ENCODE data around the gene LXN. TPM values are rescaled to one million over a fixed set of nuclear protein-coding genes. Genes with fewer than 3 reads are reported as not detected.
"Not testable (repeated sequence)": the region's sequence is repeated elsewhere in the genome, so short reads cannot be mapped to it uniquely, and the experiment has no call there.

The LXN gene, protein sequence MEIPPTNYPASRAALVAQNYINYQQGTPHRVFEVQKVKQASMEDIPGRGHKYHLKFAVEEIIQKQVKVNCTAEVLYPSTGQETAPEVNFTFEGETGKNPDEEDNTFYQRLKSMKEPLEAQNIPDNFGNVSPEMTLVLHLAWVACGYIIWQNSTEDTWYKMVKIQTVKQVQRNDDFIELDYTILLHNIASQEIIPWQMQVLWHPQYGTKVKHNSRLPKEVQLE
- polyA plus RNA-seq (ENCODE audit: insufficient read length in 3 of 3), result 10 to 100 TPM; 28.9 to 38.1 (median 34.4) TPM

DNA sequence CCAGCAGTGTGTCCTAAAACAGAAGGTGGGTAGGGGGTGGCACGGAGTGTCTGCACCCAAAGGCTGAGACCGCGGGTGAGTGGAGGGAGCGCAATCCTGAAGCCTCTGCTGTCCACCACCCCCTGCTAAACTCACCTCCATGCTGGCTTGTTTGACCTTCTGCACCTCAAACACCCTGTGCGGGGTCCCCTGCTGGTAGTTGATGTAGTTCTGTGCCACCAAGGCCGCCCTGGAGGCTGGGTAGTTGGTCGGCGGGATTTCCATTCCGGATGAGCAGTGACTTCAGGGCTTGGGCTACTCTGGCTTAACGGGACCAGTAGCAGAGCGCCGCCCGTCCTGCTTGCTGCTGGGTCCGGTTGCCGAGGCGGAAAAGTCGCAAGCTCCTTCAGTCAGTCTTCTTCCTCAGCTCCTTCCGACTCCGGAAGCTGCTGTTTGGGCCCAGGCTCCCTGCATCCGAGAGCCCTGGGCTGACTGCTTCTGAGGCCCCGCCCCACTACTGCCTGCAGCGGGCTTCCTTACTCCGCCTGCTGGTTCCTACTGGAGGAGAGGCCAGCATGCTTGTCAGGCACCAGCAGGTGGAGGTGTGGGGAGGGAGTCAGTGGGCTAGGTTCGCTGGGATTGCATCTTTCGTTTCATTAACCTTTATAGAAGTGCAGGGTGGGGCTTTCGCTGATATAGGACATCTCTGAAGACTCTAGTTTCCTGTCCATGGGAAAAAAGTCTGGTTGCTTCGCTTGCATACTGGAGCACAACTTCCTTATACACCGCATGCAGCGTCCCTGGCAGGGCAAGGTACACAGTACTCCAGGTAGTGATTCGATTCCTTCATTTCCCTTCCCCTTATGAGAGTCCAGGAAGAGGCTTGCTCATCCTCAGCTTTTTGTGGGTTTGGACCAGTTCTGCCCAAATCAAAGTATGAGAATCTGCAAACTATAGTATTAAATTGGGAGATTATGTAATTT, at the start of gene LXN:
TSS of gene LXN (minus strand) at position 434 of the 962 bp plus-strand sequence. CDS start at position 264, 170 bp downstream.
- DNase-seq (ENCODE audit: low read depth in 3 of 3, low spot score in 2 of 3), result peak; percentile 53 to 78 (median 55)

DNA sequence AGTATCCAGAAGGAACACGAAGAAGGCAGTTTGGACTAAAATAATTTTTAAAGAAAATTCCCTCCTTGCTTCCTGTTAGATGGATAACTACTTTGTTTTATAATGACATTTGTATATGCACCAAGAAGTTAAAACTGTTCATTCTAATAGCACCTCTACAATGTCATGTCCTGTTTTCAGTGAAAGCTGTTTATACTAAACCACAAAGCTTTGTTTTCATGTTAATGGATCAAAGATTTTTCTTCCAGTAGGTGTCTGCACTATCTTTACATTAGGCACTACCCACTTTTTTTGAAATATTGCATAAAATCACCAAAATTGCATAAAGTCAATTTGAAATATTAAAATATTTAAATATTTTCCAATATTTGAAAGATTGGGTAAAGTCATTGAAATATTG, 49.7 kb upstream of the LXN start:
- no peak for DNase-seq (ENCODE audit: low read depth in 3 of 3, low spot score in 2 of 3)

DNA sequence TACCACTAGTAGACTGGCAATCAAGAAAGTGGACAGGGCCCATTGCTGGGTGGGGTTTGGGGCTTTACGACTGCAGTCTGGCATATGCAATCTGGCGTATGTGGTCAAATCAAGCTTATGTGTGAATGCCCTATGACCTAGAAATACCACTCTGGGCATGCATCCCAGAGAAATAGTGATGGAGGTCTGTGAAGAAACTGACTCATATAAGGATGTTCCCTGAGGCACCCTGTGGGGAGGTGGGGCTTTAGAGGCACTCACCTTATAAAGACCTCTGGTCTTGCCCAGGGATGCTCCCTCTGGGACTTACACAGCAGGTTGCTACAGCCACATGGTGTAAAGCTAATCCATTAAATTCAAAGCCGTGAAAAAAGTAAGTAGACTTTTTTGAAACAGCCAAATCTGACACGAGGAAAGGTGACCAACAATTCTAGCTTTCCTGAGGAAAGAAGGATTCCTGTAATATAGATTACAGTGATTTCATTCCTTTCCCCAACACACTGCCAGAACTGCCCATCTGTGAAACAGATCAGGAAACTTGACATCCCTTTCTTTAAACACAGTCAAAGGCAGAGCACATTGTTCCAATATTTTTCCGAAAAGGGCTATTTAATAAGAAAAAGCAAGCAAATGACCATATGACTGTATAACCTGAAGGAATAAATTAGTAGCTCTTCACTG, 46.2 kb upstream of the LXN start:
- no peak for DNase-seq (ENCODE audit: low read depth in 3 of 3, low spot score in 2 of 3)

DNA sequence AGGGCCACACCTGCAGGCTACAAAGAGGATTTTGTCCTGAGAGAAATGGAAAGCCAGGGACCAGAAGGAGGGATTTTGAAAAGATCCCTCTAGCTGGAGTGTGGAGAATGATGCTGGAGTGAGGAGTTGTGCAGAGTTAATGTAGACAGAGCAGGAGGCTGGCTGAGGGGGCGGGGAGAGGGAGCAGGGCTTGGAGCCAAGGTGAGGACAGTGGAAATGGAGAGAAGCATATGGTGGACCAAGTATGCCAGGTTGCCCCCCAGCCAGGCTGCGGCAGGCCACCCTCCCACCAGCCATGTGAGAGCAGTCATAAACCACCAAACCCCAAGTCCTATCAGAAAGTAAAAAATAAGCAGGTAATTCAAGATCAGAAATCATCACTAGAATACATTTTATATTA, 45.1 kb upstream of the LXN start:
- DNase-seq (ENCODE audit: low read depth in 3 of 3, low spot score in 2 of 3), result no peak

DNA sequence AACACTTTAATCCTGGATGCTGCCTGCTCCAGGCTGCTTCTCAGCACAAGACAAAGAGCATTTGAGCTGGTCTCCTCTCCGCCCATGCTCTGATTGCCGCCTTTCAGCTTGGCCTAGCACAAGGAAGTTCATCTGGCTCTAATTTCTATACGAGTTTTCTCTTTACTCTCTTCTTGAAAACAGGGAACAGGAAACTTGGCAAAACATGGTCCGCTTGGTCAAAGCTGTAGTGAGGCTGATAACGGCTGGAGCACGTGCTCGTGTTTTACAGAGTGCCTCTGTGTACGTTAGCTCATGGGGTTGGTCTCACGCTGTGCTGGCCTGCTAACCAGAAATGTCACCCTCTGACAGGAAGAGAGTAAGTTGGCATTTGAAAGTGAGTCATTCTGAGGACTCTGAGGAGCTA, 40.6 kb upstream of the LXN start:
- no peak for DNase-seq (ENCODE audit: low read depth in 3 of 3, low spot score in 2 of 3)

DNA sequence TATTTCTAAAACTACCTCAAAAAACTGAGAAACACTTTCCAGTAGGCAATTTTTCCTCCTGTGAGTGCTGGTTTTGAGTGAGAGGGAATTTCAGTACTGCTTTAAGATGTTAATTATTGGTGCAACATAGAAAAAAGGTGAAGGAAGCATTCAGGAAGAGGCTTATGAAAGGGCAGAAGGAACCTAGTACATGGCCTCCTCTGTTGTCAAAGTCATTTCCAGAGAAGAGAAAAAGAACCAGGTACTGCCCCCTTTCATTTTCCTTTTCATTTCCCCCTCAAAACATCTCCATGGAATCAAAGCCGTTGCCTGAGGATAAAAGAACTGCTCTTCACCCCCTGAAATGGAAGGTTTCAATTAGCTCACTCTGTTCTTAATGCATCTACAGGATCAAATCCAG, 40.0 kb upstream of the LXN start:
- no peak for DNase-seq (ENCODE audit: low read depth in 3 of 3, low spot score in 2 of 3)

DNA sequence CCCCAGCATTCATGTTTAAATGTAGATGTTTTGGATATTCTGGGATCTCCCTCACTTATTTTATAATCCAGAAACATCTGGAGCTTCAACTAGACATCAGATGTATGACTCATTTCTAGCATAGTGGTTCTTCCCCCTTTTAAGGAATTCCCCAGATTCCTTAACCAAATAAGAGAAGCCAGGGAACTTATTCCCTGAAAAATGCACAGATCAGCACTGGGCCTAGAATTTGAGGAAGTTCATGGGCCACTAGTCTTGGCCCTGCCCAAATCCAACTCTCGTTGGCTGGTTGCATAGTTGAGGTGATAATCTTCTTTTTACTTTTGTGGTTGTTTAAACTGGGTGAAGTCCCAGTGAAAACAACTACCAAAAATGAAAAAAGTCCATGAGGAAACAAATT, 39.4 kb upstream of the LXN start:
- no peak for DNase-seq (ENCODE audit: low read depth in 3 of 3, low spot score in 2 of 3)

DNA sequence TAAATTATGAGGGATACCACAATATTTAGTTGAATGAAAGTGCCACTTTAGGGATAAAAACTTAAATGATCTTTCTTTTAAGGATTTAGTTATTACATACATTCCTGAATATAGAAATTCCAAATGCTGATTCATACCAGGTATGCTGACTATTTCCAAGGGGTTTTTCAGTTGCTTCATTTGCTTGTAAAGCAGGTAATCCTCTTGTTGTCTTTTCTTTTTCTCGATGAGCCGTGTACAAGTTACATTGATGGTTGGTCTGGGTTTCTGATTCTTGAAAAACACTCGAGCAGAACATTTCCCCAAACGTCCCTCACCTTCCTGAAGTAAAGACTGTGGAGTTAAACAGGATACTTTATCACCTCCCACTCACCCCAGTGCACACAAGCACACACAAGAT, 38.2 kb upstream of the LXN start:
- no peak for DNase-seq (ENCODE audit: low read depth in 3 of 3, low spot score in 2 of 3)

DNA sequence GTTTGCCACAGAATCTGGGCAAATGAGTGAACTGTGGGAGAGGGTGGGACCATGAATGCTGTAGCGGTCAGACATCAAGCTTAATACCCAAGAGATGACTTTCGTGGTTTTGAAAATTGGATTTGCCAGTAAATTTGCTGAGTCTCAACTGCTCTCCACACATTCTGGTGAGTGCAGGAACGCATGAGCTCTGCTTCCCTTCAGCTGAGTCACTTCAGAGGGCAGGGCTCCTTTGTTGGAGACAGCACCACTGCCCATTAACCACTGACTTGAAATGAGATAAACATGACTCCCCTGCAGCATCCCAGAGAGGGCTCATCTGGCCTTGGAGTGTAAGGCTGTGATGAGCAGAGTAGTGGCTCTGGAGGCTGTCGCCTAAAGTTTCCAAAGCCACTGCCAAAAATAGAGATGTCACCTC, 37.2 kb upstream of the LXN start:
- DNase-seq (ENCODE audit: low read depth in 3 of 3, low spot score in 2 of 3), result no peak

DNA sequence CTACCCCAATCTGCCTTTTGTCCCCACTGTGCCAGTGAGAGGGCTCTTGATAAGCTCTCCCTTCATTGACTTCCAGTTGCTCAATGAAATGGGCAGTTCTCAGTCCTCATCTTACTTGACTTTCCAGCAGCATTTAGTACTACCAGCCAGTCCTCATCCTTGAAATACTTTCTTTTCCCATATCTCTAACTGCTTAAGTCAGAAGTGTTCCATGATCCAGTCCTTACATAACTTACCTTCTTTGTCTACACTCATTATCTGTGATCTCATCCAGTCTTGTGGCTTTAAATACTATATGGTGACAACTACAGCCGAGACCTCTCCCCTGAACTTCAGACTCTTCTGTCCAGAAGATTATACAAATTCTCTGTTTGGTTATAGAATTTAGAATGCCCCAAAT, 31.1 kb upstream of the LXN start:
- DNase-seq (ENCODE audit: low read depth in 3 of 3, low spot score in 2 of 3), result no peak

DNA sequence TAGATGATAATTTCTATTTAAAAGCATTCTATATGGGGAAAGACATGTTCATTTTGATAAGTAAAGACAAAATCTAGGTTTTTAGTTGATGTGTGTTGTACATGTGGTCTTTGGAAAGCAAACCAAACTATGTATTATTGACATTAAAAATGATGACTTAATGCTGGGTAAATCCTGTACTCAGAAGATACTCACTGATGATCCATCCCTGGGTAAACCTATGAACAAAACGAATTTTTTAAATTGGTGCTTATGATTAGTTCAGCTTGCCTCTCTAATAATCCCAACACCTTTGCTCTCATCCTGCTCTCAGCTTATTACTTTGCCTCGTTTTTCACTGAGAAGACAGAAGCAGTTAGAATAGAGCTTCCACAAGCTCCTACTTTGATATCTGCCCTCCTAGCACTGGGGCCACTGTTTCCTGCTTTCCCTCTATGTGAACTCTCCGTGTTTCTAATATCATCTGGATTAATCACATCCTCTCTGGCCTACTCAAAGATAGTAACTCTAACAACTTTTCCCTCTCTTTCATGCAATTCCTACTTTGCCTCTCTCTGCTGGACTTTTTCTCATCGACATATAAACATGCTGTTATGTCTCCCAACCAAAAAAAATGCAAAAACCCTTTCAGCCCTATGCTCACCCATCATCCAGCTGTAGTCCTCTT, 30.5 kb upstream of the LXN start:
- DNase-seq (ENCODE audit: low read depth in 3 of 3, low spot score in 2 of 3), result no peak

DNA sequence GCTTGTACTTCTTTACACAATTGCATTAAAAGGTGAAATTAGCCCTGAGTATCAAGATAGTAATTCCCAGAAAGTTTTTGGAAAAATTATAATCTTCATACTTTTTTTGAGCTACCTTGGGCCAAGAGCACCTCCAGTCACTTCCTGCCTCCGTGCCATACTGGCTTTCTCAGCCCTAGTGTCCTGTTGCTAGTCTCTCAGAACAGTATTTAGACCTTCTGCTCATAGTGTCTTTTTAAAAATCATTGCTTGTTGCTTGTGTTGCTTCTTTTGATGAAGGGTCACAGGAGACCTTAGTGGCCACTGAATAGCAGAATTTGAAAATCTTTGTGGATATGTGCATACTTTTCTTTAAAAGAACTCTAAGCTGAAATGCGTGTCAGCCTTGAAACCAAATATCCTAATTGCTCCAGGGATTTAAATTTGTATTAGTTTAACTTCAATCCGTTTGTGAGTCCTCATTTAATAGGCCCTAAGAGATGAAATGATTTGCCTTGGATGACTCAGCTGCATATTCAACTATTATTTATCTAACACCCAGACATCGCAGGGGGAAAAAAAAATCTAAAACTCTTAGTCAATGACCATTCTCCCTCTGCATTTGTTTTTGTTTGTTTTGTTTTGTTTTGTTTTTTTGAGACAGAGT, 29.1 kb upstream of the LXN start:
- DNase-seq (ENCODE audit: low read depth in 3 of 3, low spot score in 2 of 3), result no peak

DNA sequence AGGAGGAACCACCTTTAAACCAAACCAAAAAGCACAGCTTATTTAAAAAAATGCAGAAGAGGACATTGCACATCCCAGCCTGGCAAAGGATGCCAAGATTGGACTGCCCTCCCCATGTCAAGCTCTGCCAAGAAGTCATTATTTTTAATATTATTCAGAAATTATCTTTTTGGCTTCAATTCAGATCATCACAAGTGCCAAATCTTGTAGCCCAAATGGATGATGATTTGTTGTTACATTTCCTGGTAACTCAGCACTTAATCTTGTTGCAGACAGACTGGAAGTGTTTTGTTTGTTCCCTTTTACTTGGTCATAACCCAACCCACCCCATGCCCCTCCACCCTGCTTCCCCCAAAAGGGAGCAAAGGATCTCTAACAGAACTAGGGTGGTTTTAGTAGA, 28.1 kb upstream of the LXN start:
- DNase-seq (ENCODE audit: low read depth in 3 of 3, low spot score in 2 of 3), result no peak

DNA sequence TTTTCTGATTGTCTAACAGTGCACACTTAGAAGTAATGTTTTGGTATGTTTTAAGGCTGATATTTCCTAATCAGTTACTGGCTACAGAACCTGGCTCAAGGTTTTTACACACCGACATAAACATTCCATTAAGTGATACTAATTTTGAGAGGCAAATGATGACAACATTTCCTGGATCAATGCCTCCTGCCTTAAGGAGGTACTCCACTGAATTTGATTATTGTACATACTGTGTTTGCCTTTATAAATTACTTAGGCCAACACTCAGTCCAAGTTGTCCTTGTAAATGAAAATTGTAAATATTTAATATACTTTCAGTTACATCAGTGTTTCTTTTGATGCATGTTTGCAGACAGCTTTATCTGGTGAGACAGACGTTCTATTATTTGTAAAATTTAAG, 24.2 kb upstream of the LXN start:
- no peak for DNase-seq (ENCODE audit: low read depth in 3 of 3, low spot score in 2 of 3)

DNA sequence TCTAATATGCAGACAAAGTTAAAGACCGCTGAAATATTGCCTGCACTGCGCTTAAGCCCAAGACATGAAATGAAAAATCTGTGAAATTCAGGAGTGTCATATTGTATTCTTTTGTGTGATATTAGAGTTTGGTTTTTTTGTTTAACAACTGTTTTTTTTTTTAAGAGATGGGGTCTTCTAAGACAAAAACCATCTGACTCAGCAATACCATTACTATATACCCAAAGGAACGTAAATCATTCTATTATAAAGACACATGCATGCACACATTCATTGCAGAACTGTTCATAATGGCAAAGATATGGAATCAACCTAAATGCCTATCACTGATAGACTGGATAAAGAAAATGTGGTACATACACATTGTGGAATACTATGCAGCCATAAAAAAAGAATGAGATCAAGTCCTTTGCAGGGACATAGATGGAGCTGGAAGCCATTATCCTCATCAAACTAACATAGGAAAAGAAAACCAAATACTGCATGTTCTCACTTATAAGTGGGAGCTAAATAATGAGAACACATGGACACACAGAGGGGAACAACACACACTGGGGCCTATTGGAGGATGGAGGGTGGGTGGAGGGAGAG, 21.5 kb upstream of the LXN start:
- not testable (repeated sequence) for DNase-seq (ENCODE audit: low read depth in 3 of 3, low spot score in 2 of 3)

DNA sequence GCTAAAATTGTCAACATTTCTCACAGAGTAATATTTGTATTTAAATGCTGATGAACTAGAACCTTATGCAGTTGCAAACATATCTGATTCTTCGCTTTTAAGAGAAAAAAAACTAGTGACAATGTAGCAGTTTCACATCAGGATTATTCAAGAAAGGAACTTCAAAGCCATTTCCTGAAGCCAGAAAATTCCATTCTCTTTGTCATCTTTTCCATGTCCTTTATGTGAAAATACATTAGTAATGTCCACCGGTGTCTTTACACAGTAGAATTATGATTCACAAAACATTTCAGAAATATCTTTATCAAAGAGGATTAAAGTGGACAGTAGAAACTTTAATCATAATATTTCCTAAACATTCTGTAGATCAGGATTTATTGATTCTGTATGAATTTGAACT, 12.7 kb upstream of the LXN start:
- no peak for DNase-seq (ENCODE audit: low read depth in 3 of 3, low spot score in 2 of 3)

DNA sequence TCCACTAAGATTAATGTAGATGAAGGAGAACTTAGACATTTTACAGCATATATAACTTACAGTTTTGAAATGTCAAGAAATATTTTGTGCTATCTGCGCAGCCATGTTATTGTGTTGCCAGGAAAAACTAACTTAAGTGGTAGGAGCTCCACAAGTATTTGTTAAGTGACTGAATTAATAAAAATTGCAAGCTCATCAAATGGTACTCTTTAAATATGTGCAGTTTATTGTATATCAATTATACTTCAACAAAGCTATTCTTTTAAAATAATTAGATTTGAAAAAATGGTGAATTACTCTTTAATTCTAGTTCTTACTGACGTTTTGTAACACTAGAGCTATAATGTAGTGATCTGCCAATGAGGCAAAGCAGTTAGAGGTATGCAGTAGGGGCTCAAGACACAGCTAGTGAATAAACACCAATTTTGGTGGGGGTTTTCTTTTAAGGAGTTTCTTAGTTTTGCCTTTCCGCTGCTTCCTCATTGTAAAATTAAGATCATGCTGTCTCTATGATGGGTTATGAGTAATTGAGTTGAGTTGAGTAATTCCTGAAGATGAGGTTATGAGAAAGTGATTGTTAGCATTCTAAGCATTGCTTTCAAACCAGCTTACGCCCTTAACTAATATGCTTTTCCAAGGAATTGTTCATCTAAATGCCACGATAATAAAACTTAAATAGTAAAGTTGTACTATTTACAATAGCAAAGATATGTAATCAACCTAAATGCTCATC, 10.9 kb upstream of the LXN start:
- DNase-seq (ENCODE audit: low read depth in 3 of 3, low spot score in 2 of 3), result no peak

DNA sequence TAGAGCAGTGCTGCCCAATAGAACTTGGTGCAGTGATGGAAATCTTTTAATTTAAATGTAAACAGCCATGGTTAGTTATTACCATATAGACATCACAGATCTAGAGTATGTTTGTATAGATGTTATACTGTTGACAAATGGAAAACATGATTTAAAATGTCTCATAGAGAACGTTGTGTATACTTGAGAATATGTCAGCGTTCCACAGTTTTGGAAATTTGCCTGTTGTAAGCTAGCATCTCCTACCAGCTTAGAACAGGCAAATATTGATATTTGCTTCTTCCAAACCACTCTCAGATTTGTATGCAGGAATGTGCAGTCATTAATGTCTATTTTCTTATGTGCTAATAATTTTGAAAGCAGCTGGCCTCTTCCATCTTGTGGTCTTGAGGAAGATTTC, 8.4 kb upstream of the LXN start:
- no peak for DNase-seq (ENCODE audit: low read depth in 3 of 3, low spot score in 2 of 3)

DNA sequence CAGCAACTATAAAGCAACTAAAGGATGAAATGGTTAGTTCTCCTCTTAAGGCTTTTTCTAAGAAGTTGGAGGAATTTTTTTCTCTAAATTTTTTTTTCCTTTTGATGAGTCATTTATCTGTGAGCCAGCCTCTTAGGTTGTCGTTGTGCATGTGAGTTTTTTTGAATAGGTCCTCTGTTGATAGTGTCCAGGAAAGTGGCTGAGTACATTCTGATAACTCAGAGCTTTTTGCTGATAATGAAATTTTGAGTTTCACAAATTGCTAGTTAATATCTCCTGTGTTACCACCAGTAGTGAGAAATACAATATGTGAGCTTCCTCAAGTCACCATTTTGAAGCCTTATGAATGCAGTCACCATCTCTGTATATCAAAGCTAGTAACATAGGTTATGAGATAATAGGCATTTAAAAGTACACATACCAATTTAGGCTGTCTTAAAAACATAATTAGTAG, 7.1 kb upstream of the LXN start:
- no peak for DNase-seq (ENCODE audit: low read depth in 3 of 3, low spot score in 2 of 3)
